ENCODE results near the gene AMER1. TPM values are rescaled to one million over a fixed set of nuclear protein-coding genes. Genes with fewer than 3 reads are reported as not detected.
A peak's percentile ranks its signal among the peaks of the same experiment; 100 is the strongest.
"Not testable (repeated sequence)": the region's sequence is repeated elsewhere in the genome, so short reads cannot be mapped to it uniquely, and the experiment has no call there.

The AMER1 gene
- total and polyA plus RNA-seq, 11 donors: 1.7 to 5.6 (median 4.3) TPM

DNA sequence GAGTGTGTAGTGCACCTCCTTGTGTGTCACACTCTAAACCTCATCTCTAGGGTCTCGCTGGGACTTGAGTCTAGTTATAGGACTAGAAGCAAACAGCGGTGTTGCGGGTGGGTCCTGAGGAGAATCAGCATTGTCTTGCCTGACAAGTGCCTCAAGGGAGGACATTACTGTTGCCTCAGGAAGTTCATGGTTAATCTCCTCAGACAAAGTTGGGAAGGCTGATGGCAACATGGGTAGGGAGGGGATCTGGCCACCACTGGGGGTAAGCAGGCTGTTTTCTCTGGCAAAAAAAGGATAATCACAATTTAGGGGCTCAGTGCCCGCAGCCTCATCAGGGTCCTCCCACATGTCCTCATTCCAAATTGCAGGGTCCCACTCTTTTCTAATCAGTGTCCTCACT is 12.5 kb upstream of the AMER1 start:
- H3K9me3 ChIP-seq: no peaks in the 10 kb centered on the region
- H3K4me1 ChIP-seq: no peaks in the 10 kb centered on the region
- H3K36me3 ChIP-seq: no peaks in the 10 kb centered on the region
- TF ChIP-seq CTCF (IDR thresholded peaks at IDR 0.05) (no peak), POLR2A (IDR thresholded peaks at IDR 0.05) (no peak)
- no peak overlapping the region for H3K4me3 ChIP-seq
- H3K27ac ChIP-seq: no peak overlapping the region
- no peak for ATAC-seq
- WGBS, 4 donors: 87 to 96% (median 92%) methylated on average over 4 of the region's 4 CpGs
- no peak for DNase-seq
- intact Hi-C loops (cut with DNase I): no loop called here
- peaks cover 0 to 3% (median 0%) of the 10 kb centered on the region in 9 donors for H3K27me3 ChIP-seq

- ATAC-seq; H3K4me1 ChIP-seq; DNase-seq; H3K27ac ChIP-seq; H3K27me3 ChIP-seq; H3K4me3 ChIP-seq; H3K36me3 ChIP-seq; H3K9me3 ChIP-seq; intact Hi-C loops (cut with DNase I): not testable (repeated sequence)
These were observed 8.5 kb upstream of the AMER1 start for GRCh38 chrX:64213989-64214388.

DNA sequence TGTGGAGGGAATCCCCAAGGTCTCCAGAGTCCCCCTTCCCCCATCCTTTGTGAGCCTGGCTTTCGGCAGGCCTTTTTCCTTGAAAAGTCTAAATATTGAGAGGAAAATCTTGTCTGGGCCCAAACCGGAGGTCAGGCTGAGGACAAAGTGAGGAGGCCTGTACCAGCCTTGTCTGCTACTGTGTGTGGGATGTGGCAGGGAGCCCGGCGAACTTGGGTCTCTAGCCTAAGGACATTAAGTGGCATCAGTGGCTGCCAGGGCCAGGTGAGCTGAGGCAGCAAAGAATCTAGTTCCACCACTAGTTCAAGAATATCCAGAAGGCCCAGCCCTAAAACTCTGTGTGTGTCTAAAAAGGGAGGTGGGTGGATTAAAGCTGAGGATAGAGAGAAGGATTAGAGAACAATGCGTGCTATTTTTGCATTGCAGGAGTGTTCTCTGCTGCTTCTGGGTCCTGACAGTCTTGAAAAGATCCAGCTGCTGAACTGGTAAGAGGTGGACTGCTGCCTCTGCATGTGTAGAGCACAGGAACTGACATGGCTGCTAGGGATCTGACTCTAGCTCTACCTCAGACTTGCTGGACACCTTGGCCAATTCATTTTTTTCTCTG is 1.2 kb upstream of the AMER1 start:
- peaks cover 0 to 34% (median 10%) of the 10 kb centered on the region in 12 donors for H3K4me1 ChIP-seq
- intact Hi-C loops (cut with DNase I): loop anchor here in 3 of 10 donors (5.0 to 10.0 kb wide), 4 partner anchors 112 to 854 kb away; partner anchors contain the start of genes MTMR8 (in 1 of the 3) and SPIN4 (in 1 of the 3)

DNA sequence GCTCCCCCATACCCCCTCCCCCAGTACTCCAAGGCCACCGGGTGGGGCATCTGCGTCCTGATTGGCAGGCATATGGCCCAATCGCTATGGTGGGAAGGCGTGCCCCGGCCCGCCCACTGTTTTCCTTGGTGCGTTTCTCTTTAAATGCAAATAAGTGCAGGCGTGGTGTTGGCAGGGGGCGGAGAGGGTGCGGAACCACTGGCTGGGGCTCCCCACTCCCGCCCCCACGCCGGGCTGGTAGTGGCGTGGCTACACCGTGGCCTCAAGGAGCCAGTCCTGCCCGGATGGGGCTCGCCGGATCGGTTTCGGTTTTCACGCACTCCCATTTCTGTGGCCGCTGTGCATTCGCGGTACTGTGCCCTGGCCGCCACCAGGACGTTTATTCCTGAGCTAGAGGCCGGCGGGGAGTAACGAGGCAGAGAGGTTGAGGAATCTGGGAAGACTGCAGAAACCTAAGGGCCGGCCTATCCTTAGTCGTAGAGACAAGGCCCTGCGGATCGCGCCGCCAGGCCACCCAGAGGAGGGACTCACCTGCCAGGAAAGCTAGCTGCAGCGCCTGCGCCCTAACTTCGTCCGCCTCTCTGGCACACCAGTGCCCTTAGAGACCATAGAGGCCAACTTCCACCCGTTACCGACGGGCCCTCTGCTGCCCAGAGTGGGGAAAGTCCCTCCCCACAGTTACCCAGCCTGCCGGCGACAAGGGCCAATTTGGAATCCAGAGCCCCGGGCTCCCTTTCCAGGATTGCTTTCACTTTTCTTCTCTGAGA is 410 bp upstream of the AMER1 start:
- no peaks in the 10 kb centered on the region for H3K9me3 ChIP-seq
- intact Hi-C loops (cut with DNase I): loop anchor here in 3 of 10 donors (5.0 to 10.0 kb wide), 4 partner anchors 111 to 854 kb away; partner anchors contain the start of genes MTMR8 (in 1 of the 3) and SPIN4 (in 1 of the 3)
- peak overlapping the region; percentile 82 to 98 (median 91) for H3K27ac ChIP-seq
- peaks cover 0 to 3% (median 0%) of the 10 kb centered on the region in 9 donors for H3K27me3 ChIP-seq
- peak overlapping the region; percentile 19 to 97 (median 72) for H3K4me3 ChIP-seq
- WGBS, 4 donors: 1 to 42% (median 12%) methylated on average over 37 to 45 of the region's 45 CpGs
- peaks cover 0 to 34% (median 10%) of the 10 kb centered on the region in 12 donors for H3K4me1 ChIP-seq
- no peaks in the 10 kb centered on the region for H3K36me3 ChIP-seq
- TF ChIP-seq POLR2A (IDR thresholded peaks at IDR 0.05) (peak in 1 of 2 donors; percentile 69), CTCF (IDR thresholded peaks at IDR 0.05) (peak in 3 of 12 donors; percentile 11 to 27 (median 15))
- ATAC-seq (peak; percentile 92 to 96 (median 94)), DNase-seq (peak; percentile 92 to 95 (median 93))

More for the DNA sequence above, 1.2 kb upstream of the AMER1 start:
- peak overlapping the region; percentile 82 to 98 (median 91) for H3K27ac ChIP-seq
- no peaks in the 10 kb centered on the region for H3K36me3 ChIP-seq
- no peaks in the 10 kb centered on the region for H3K9me3 ChIP-seq
- peaks cover 0 to 3% (median 0%) of the 10 kb centered on the region in 9 donors for H3K27me3 ChIP-seq
- H3K4me3 ChIP-seq: peak overlapping the region; percentile 19 to 97 (median 72)
- WGBS, 4 donors: 14 to 56% (median 31%) methylated on average over 5 of the region's 5 CpGs
- DNase-seq (peak in 3 of 5 donors; percentile 15 to 47 (median 20)), ATAC-seq (peak in 1 of 4 donors; percentile 8)
- TF ChIP-seq CTCF (IDR thresholded peaks at IDR 0.05) (no peak), POLR2A (IDR thresholded peaks at IDR 0.05) (no peak)
